ENCODE data around the gene KRT5. TPM values are rescaled to one million over a fixed set of nuclear protein-coding genes. Genes with fewer than 3 reads are reported as not detected.

Gene KRT5
- total and polyA plus RNA-seq, 10 of the 15 experiments (the other 5 are each of a cell fraction or from before 2014, with no cell fraction given): 1.6 TPM; not detected in 9

DNA sequence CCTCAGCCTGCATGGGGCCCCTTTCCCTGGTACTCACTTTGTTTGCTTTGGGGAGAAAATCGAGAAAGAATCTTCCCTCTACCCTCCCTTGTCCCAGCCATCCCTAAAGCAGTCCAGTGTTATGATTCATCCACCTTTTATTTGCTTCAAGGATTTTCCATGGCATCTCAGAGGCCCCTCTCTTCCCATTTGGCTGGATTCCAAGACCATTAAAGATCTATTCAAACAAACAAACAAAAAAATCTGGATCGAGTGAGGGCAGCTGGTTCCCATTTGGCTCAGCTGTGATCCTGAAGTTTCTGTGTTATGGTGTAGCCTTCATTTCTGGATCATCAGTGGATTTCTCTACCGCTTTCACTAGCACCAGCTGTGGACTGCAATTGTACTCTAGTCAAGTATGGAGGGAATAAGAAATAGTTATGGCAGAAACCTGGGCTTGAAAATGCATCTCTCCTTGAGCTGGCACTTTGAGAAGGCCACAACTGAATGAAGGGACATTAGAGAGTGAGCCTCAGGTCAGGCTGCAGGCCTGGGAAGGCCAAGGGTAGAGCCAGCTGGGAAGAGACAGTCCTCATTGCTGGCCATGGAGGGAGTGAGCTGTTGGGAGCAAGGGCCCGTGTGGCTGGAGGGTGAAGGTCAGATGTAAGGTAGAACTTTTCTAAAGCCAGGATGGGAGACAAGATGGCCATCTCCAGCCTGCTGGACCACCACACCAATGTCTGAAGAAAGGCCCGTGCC lies 19.1 kb upstream of the KRT5 start:
- no peak overlapping the region for H3K4me2 ChIP-seq (ENCODE audit: control insufficient read depth, insufficient read depth)
- 0% methylated on average over 5 of the region's 5 CpGs for WGBS (ENCODE audit: insufficient coverage, insufficient replicate concordance, low lambda C conversion rate, missing lambda C conversion rate)

More for the DNA sequence above, 19.1 kb upstream of the KRT5 start:
- Histone ChIP-seq H2AFZ (ENCODE audit: control insufficient read depth, low read depth, low read length) (no peak overlapping the region), H3K36me3 (ENCODE audit: control insufficient read depth in 2 of 2, insufficient read depth in 2 of 2, low read length in 1 of 2) (no peaks in the 10 kb centered on the region), H4K20me1 (ENCODE audit: control insufficient read depth, insufficient read depth) (no peaks in the 10 kb centered on the region), H3K4me3 (no peak overlapping the region), H3K79me2 (ENCODE audit: control insufficient read depth, insufficient read depth, low read length) (no peaks in the 10 kb centered on the region), H3K27me3 (replicated peaks in 1 of 2; ENCODE audit: control insufficient read depth in 2 of 2, insufficient read depth in 2 of 2, low read length in 1 of 2) (no peaks in the 10 kb centered on the region; a peak in 1 of 4 replicates), H3K27ac (ENCODE audit: control insufficient read depth, insufficient read depth) (no peak overlapping the region), H3K9me3 (replicated peaks; ENCODE audit: control insufficient read depth, insufficient read depth, low read length) (no peaks in the 10 kb centered on the region), H3K9ac (ENCODE audit: control insufficient read depth, insufficient read depth, low read length) (no peak overlapping the region), H3K4me1 (ENCODE audit: control insufficient read depth, insufficient read depth, low read length) (no peaks in the 10 kb centered on the region)
- FAIRE-seq (no peak), DNase-seq (ENCODE audit: low read depth, low spot score) (no peak), ATAC-seq (no peak)
- POLR2A ChIA-PET: no interaction called here
- no TSS peak for BruUV-seq (replicated peaks)
- in situ Hi-C loops (cut with MboI): no loop called here
- CTCF ChIA-PET: no interaction called here
- TF ChIP-seq POLR2AphosphoS5 (IDR thresholded peaks at IDR 0.05; ENCODE audit: low read length): no peak
- TF ChIP-seq, protein P1, sequence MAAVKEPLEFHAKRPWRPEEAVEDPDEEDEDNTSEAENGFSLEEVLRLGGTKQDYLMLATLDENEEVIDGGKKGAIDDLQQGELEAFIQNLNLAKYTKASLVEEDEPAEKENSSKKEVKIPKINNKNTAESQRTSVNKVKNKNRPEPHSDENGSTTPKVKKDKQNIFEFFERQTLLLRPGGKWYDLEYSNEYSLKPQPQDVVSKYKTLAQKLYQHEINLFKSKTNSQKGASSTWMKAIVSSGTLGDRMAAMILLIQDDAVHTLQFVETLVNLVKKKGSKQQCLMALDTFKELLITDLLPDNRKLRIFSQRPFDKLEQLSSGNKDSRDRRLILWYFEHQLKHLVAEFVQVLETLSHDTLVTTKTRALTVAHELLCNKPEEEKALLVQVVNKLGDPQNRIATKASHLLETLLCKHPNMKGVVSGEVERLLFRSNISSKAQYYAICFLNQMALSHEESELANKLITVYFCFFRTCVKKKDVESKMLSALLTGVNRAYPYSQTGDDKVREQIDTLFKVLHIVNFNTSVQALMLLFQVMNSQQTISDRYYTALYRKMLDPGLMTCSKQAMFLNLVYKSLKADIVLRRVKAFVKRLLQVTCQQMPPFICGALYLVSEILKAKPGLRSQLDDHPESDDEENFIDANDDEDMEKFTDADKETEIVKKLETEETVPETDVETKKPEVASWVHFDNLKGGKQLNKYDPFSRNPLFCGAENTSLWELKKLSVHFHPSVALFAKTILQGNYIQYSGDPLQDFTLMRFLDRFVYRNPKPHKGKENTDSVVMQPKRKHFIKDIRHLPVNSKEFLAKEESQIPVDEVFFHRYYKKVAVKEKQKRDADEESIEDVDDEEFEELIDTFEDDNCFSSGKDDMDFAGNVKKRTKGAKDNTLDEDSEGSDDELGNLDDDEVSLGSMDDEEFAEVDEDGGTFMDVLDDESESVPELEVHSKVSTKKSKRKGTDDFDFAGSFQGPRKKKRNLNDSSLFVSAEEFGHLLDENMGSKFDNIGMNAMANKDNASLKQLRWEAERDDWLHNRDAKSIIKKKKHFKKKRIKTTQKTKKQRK (IDR thresholded peaks at IDR 0.05; ENCODE audit: low read depth, low read length): no peak
- no peak for TF ChIP-seq FOXM1 (IDR thresholded peaks at IDR 0.05; ENCODE audit: low read depth, low read length)
- no peak for TF ChIP-seq NFIC (IDR thresholded peaks at IDR 0.05; ENCODE audit: low read depth, low read length)
- no peak for TF ChIP-seq DPF2 (IDR thresholded peaks at IDR 0.05)
- TF ChIP-seq TCF7 (IDR thresholded peaks at IDR 0.05; ENCODE audit: borderline replicate concordance): no peak
- no peak for TF ChIP-seq FOS (IDR thresholded peaks at IDR 0.05; ENCODE audit: borderline replicate concordance, extremely low read depth, insufficient read length)
- no peak for TF ChIP-seq IKZF1 (conservative IDR thresholded peaks at IDR 0.05)
- TF ChIP-seq, protein P2, sequence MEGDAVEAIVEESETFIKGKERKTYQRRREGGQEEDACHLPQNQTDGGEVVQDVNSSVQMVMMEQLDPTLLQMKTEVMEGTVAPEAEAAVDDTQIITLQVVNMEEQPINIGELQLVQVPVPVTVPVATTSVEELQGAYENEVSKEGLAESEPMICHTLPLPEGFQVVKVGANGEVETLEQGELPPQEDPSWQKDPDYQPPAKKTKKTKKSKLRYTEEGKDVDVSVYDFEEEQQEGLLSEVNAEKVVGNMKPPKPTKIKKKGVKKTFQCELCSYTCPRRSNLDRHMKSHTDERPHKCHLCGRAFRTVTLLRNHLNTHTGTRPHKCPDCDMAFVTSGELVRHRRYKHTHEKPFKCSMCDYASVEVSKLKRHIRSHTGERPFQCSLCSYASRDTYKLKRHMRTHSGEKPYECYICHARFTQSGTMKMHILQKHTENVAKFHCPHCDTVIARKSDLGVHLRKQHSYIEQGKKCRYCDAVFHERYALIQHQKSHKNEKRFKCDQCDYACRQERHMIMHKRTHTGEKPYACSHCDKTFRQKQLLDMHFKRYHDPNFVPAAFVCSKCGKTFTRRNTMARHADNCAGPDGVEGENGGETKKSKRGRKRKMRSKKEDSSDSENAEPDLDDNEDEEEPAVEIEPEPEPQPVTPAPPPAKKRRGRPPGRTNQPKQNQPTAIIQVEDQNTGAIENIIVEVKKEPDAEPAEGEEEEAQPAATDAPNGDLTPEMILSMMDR (IDR thresholded peaks at IDR 0.05 in 2 of 3, conservative IDR thresholded peaks at IDR 0.05 in 1 of 3; ENCODE audit: control insufficient read depth in 2 of 3, extremely low read depth in 1 of 3, insufficient read depth in 1 of 3, low read depth in 3 of 3, low read length in 3 of 3): no peak
- no peak for TF ChIP-seq BHLHE40 (IDR thresholded peaks at IDR 0.05; ENCODE audit: borderline replicate concordance in 1 of 2, low read depth in 2 of 2, low read length in 1 of 2)
- no peak for TF ChIP-seq ZNF274 (IDR thresholded peaks at IDR 0.05; ENCODE audit: insufficient read depth, insufficient read length)
- TF ChIP-seq MYC (IDR thresholded peaks at IDR 0.05; ENCODE audit: insufficient read depth, insufficient read length, insufficient replicate concordance, low read length, severe bottlenecking): no peak
- no peak for TF ChIP-seq IRF4 (IDR thresholded peaks at IDR 0.05; ENCODE audit: low read depth, low read length)
- RAD21 ChIA-PET (ENCODE audit: unreplicated experiment): no interaction called here
- SMC1A ChIA-PET (ENCODE audit: uncharacterized antibody, unreplicated experiment): interaction anchor here (0.6 to 0.8 kb wide), 2 partner anchors 141 to 320 kb away, joined by 3 read pairs; no protein-coding TSS in a partner anchor
- intact Hi-C loops (cut with micrococcal nuclease; ENCODE audit: unreplicated experiment): no loop called here

Measured in GM12878 (cell line).